ENCODE measurements around the gene C1orf35. TPM values are rescaled to one million over a fixed set of nuclear protein-coding genes. Genes with fewer than 3 reads are reported as not detected.

Gene C1orf35
- total and polyA plus RNA-seq, 7 donors: 3.6 to 8.2 (median 5.7) TPM

DNA sequence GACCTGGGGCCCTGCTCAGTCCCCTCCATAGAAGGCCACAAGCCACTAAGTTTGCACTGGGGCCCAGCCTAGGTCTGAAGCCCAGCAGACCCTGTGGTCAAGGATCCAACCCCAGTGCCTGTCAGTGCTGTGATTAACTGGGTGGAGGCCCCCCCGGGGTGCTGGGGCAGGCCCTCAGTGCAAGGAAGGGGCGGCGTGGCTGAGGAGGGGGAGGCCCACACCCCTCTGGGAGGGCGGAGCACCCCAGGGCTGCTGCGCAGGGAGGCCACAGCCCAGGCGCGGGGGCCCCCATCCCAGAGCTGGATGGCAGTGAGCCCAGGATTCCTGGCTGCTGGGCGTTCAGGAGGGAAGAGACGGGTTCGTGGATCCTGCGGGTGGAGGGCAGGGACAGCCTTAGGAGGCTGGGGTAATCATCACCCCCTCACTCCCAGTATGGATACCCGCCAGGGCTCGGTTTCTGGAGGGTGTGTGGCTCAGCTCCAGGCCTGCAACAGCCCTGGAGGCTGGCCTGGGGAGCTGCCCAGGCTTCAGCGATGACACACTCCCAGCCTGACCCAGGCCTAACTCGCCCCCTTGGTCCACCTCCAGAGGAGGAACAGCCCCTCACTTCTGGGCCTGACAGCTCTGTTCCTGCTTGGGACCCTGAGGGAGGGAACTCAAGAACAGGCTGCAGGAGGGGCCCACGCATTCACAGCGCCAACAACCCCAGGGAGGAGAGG is 47.5 kb upstream of the C1orf35 start:
- intact Hi-C loops (cut with DNase I): no loop called here
- Histone ChIP-seq H3K4me3 (no peak overlapping the region), H3K36me3 (ENCODE audit: insufficient read depth in 1 of 2, low read depth in 1 of 2) (peaks cover 7 to 38% of the 10 kb centered on the region in 2 donors), H3K9me3 (no peaks in the 10 kb centered on the region), H3K4me1 (no peaks in the 10 kb centered on the region), H3K27me3 (ENCODE audit: insufficient read depth in 3 of 3, low read length in 2 of 3) (no peaks in the 10 kb centered on the region), H3K27ac (no peak overlapping the region)
- ATAC-seq (peak; percentile 22 to 42 (median 32)), DNase-seq (peak; percentile 73 to 78)
- whole genome bisulfite sequencing, 3 donors: 38 to 54% (median 44%) methylated on average over 13 to 17 of the region's 17 CpGs
- TF ChIP-seq CTCF (IDR thresholded peaks at IDR 0.05): no peak

- Histone ChIP-seq H3K27ac (peak overlapping the region; percentile 38), H3K4me3 (peak overlapping the region; percentile 27), H3K4me1 (no peaks in the 10 kb centered on the region), H3K27me3 (ENCODE audit: insufficient read depth in 3 of 3, low read length in 2 of 3) (no peaks in the 10 kb centered on the region), H3K36me3 (ENCODE audit: insufficient read depth in 1 of 2, low read depth in 1 of 2) (peaks cover 7 to 41% of the 10 kb centered on the region in 2 donors), H3K9me3 (no peaks in the 10 kb centered on the region)
- intact Hi-C loops (cut with DNase I): no loop called here
- WGBS, 3 donors: 71 to 76% (median 71%) methylated on average over 6 to 7 of the region's 7 CpGs
- DNase-seq (peak in 1 of 2 donors; percentile 52), ATAC-seq (peak in 1 of 4 donors; percentile 6)
- TF ChIP-seq CTCF (IDR thresholded peaks at IDR 0.05): no peak
Measured at GRCh38 chr1:228150120-228150460, 47.0 kb upstream of the C1orf35 start.

DNA sequence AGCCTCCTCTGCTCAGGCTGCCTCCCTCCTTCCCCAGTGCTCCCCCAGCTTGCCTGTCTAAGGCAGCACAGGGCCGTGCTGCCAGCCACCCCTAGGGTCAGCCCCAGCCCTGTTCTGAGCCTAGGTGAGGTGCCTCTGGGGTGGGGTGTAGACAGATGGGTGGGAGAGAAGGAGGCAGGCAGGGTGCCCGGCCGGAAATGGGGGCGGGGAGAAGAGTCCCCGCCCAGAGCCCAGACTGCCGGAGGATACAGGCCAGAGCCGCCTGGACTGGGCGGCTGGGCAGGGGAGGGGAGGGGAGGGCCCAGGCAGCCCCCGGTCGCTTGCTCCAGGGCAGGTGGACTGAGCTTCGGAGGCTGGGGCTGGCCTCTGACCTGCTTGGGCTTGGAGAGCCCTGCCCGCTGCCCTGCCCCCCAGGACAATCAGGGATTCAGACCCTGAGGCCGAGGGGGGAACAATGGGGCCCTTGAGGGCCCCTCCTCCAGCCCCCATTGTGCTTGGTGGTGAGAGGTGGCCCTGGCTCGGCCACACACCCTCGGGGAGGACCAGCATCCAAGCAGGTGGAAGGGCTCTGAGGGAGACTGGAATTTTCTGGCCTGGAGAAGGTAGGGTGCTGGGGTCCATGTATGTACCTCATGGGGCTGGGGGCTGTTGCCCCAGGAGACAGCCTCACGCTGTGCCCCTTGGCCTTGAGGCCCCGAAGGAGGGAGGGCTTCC is 46.4 kb upstream of the C1orf35 start, which contains the start of gene GJC2:
Gene GJC2 (plus strand): TSS at position 525 of the 714 bp plus-strand sequence. CDS start 7,829 bp downstream, outside the sequence.
- DNase-seq: peak in 1 of 2 donors; percentile 66

DNA sequence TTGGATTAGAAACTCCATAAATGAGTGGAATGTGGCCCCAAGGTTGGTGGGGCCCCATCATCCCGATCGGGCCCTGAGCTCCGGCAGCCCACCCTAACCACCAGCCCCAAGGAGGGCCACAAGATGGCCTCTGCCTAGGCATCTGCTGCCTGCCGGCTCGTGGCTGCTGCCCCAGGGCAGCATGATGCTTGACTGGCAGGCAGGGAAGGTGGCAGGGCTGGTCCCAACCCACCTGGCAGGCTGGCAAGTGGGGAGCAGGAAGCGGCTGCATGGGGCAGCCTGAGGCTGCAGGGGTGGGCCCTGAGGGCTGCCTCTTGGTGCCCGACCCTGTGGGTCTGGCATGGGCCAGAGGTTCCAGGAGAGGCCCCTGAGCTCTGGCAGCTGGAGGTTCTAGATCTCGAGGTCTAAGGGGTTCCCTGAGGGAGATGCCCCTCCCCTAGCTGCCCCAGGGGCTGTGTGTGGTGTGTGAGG is 45.8 kb upstream of the C1orf35 start:
- peaks cover 7 to 41% of the 10 kb centered on the region in 2 donors for H3K36me3 ChIP-seq (ENCODE audit: insufficient read depth in 1 of 2, low read depth in 1 of 2)
- H3K4me1 ChIP-seq: no peaks in the 10 kb centered on the region
- intact Hi-C loops (cut with DNase I): no loop called here
- no peaks in the 10 kb centered on the region for H3K9me3 ChIP-seq
- H3K27me3 ChIP-seq (ENCODE audit: insufficient read depth in 3 of 3, low read length in 2 of 3): no peaks in the 10 kb centered on the region
- 69 to 76% (median 75%) methylated on average over 8 of the region's 8 CpGs for WGBS, 3 donors
- peak overlapping the region; percentile 38 for H3K27ac ChIP-seq
- DNase-seq: peak in 1 of 2 donors; percentile 46
- ATAC-seq: no peak
- no peak overlapping the region for H3K4me3 ChIP-seq
- no peak for TF ChIP-seq CTCF (IDR thresholded peaks at IDR 0.05)

More for the DNA sequence above, 46.4 kb upstream of the C1orf35 start, which contains the start of gene GJC2:
- 58 to 73% (median 66%) methylated on average over 11 to 17 of the region's 17 CpGs for WGBS, 3 donors
- intact Hi-C loops (cut with DNase I): no loop called here
- Histone ChIP-seq H3K36me3 (ENCODE audit: insufficient read depth in 1 of 2, low read depth in 1 of 2) (peaks cover 7 to 41% of the 10 kb centered on the region in 2 donors), H3K9me3 (no peaks in the 10 kb centered on the region), H3K4me1 (no peaks in the 10 kb centered on the region), H3K27ac (peak within 1 kb of the TSS; percentile 38), H3K4me3 (peak within 1 kb of the TSS; percentile 27), H3K27me3 (ENCODE audit: insufficient read depth in 3 of 3, low read length in 2 of 3) (no peaks in the 10 kb centered on the region)
- peak; percentile 13 to 44 (median 22) for ATAC-seq
- TF ChIP-seq CTCF (IDR thresholded peaks at IDR 0.05): no peak

Data from psoas muscle (tissue), 8 donors.